ENCODE data around the gene TBC1D8.
"Not testable (repeated sequence)": the region's sequence is repeated elsewhere in the genome, so short reads cannot be mapped to it uniquely, and the experiment has no call there.

TBC1D8 gene

GRCh38 chr2:101064505-101064867 is 86.7 kb downstream of the TBC1D8 start:
- no peak for DNase-seq (ENCODE audit: low read depth in 2 of 2)

GRCh38 chr2:101064125-101064502 is 87.1 kb downstream of the TBC1D8 start:
- DNase-seq (ENCODE audit: low read depth in 2 of 2): no peak

- DNase-seq (ENCODE audit: low read depth in 2 of 2): no peak
Observed at GRCh38 chr2:101063352-101064124, 87.6 kb downstream of the TBC1D8 start.

- DNase-seq (ENCODE audit: low read depth in 2 of 2): no peak
Observed at GRCh38 chr2:101058386-101058785, 92.8 kb downstream of the TBC1D8 start.

- DNase-seq (ENCODE audit: low read depth in 2 of 2): no peak
Observed at GRCh38 chr2:101057051-101057933, 93.9 kb downstream of the TBC1D8 start.

GRCh38 chr2:101053117-101053516 is 98.1 kb downstream of the TBC1D8 start:
- DNase-seq (ENCODE audit: low read depth in 2 of 2): no peak

- DNase-seq (ENCODE audit: low read depth in 2 of 2): no peak
Observed at GRCh38 chr2:101052147-101052546, 99.0 kb downstream of the TBC1D8 start.

- not testable (repeated sequence) for DNase-seq (ENCODE audit: low read depth in 2 of 2)
Observed at GRCh38 chr2:101050886-101051285, 100.3 kb downstream of the TBC1D8 start.

- no peak for DNase-seq (ENCODE audit: low read depth in 2 of 2)
Observed at GRCh38 chr2:101048756-101049155, 102.4 kb downstream of the TBC1D8 start.

GRCh38 chr2:101047774-101048173 is 103.4 kb downstream of the TBC1D8 start:
- DNase-seq (ENCODE audit: low read depth in 2 of 2): no peak

GRCh38 chr2:101047075-101047766 is 104.0 kb downstream of the TBC1D8 start:
- no peak for DNase-seq (ENCODE audit: low read depth in 2 of 2)

GRCh38 chr2:101045330-101045729 is 105.9 kb downstream of the TBC1D8 start:
- DNase-seq (ENCODE audit: low read depth in 2 of 2): no peak

GRCh38 chr2:101041413-101041812 is 109.8 kb downstream of the TBC1D8 start:
- no peak for DNase-seq (ENCODE audit: low read depth in 2 of 2)

GRCh38 chr2:101040761-101041160 is 110.4 kb downstream of the TBC1D8 start:
- no peak for DNase-seq (ENCODE audit: low read depth in 2 of 2)

- DNase-seq (ENCODE audit: low read depth in 2 of 2): no peak
Observed at GRCh38 chr2:101040072-101040471, 111.1 kb downstream of the TBC1D8 start.

- DNase-seq (ENCODE audit: low read depth in 2 of 2): no peak
Observed at GRCh38 chr2:101038455-101039255, 112.5 kb downstream of the TBC1D8 start.

- no peak for DNase-seq (ENCODE audit: low read depth in 2 of 2)
Observed at GRCh38 chr2:101037161-101037755, 113.9 kb downstream of the TBC1D8 start.

- DNase-seq (ENCODE audit: low read depth in 2 of 2): no peak
Observed at GRCh38 chr2:101036562-101036961, 114.6 kb downstream of the TBC1D8 start.

GRCh38 chr2:101032084-101032776 is 119.0 kb downstream of the TBC1D8 start:
- DNase-seq (ENCODE audit: low read depth in 2 of 2): no peak

GRCh38 chr2:101030866-101031554 is 120.2 kb downstream of the TBC1D8 start:
- DNase-seq (ENCODE audit: low read depth in 2 of 2): no peak

All from stimulated activated CD4-positive, alpha-beta T cell treated with anti-CD3 and anti-CD28 coated beads, Interleukin-1b, Interleukin-23, amount 100 ng/mL, for 4 hours (primary cell).